ENCODE measurements around the gene CABLES1. TPM values are rescaled to one million over a fixed set of nuclear protein-coding genes. Genes with fewer than 3 reads are reported as not detected.

The CABLES1 gene
- total RNA-seq, 1 donor from 2014 or later, result 69.3 TPM

- no peak for DNase-seq (ENCODE audit: extremely low read depth, low read depth, low spot score)
These were observed 75.9 kb downstream of the CABLES1 start for GRCh38 chr18:23211146-23211545.

GRCh38 chr18:23212161-23212560, 76.9 kb downstream of the CABLES1 start:
- no peak for DNase-seq (ENCODE audit: extremely low read depth, low read depth, low spot score)

- DNase-seq (ENCODE audit: extremely low read depth, low read depth, low spot score), result no peak
These were observed 77.9 kb downstream of the CABLES1 start for GRCh38 chr18:23213200-23213599.

GRCh38 chr18:23217781-23218180, 82.5 kb downstream of the CABLES1 start:
- no peak for DNase-seq (ENCODE audit: extremely low read depth, low read depth, low spot score)

- DNase-seq (ENCODE audit: extremely low read depth, low read depth, low spot score), result no peak
These were observed 85.1 kb downstream of the CABLES1 start for GRCh38 chr18:23220355-23220754.

GRCh38 chr18:23223641-23224040, 88.4 kb downstream of the CABLES1 start:
- DNase-seq (ENCODE audit: extremely low read depth, low read depth, low spot score), result no peak

GRCh38 chr18:23225503-23225902, 90.2 kb downstream of the CABLES1 start:
- DNase-seq (ENCODE audit: extremely low read depth, low read depth, low spot score), result no peak

GRCh38 chr18:23226391-23226790, 91.1 kb downstream of the CABLES1 start:
- no peak for DNase-seq (ENCODE audit: extremely low read depth, low read depth, low spot score)

GRCh38 chr18:23226930-23227725, 91.8 kb downstream of the CABLES1 start:
- peak; percentile 86 for DNase-seq (ENCODE audit: extremely low read depth, low read depth, low spot score)

- no peak for DNase-seq (ENCODE audit: extremely low read depth, low read depth, low spot score)
These were observed 92.4 kb downstream of the CABLES1 start for GRCh38 chr18:23227726-23228070.

GRCh38 chr18:23228102-23229061, 93.1 kb downstream of the CABLES1 start:
- DNase-seq (ENCODE audit: extremely low read depth, low read depth, low spot score), result no peak

- DNase-seq (ENCODE audit: extremely low read depth, low read depth, low spot score), result no peak
These were observed 94.2 kb downstream of the CABLES1 start for GRCh38 chr18:23229472-23229871.

- DNase-seq (ENCODE audit: extremely low read depth, low read depth, low spot score), result no peak
These were observed 95.4 kb downstream of the CABLES1 start for GRCh38 chr18:23230686-23231085.

- DNase-seq (ENCODE audit: extremely low read depth, low read depth, low spot score), result peak; percentile 98
These were observed 96.2 kb downstream of the CABLES1 start for GRCh38 chr18:23231340-23232021.

GRCh38 chr18:23232331-23232730, 97.0 kb downstream of the CABLES1 start:
- DNase-seq (ENCODE audit: extremely low read depth, low read depth, low spot score), result no peak

GRCh38 chr18:23234619-23235018, 99.3 kb downstream of the CABLES1 start:
- no peak for DNase-seq (ENCODE audit: extremely low read depth, low read depth, low spot score)

- DNase-seq (ENCODE audit: extremely low read depth, low read depth, low spot score), result no peak
These were observed 100.1 kb downstream of the CABLES1 start for GRCh38 chr18:23235336-23235735.

- no peak for DNase-seq (ENCODE audit: extremely low read depth, low read depth, low spot score)
These were observed 100.6 kb downstream of the CABLES1 start for GRCh38 chr18:23235860-23236259.

- DNase-seq (ENCODE audit: extremely low read depth, low read depth, low spot score), result no peak
These were observed 101.7 kb downstream of the CABLES1 start for GRCh38 chr18:23236876-23237468.

GRCh38 chr18:23237524-23238151, 102.4 kb downstream of the CABLES1 start:
- DNase-seq (ENCODE audit: extremely low read depth, low read depth, low spot score), result no peak

Data from glomerular endothelial cell (primary cell).